HUES6 (cell line): Measurements from ENCODE around the gene MEGF11.

ENCODE experiments used
- H3K27ac ChIP-seq: 2 replicates; pipeline ENCODE4 v1.7.0; 2013; ENCODE audit warnings: low read depth, mild to moderate bottlenecking, low read length, inconsistent platforms
- H3K27me3 ChIP-seq: 2 replicates; pipeline ENCODE4 v1.6.1; 2013; ENCODE audit warnings: low read length; ENCODE audit not compliant: control insufficient read depth, insufficient read depth
- H3K36me3 ChIP-seq: 2 replicates; pipeline ENCODE4 v1.6.1; 2013; ENCODE audit warnings: low read length; ENCODE audit not compliant: control insufficient read depth, insufficient read depth
- H3K4me1 ChIP-seq: 2 replicates; pipeline ENCODE4 v1.6.1; 2013; ENCODE audit warnings: low read length; ENCODE audit not compliant: control insufficient read depth, insufficient read depth
- H3K4me3 ChIP-seq: 2 replicates; pipeline ENCODE4 v1.5.1; 2013; ENCODE audit warnings: low read depth, low read length
- H3K9ac ChIP-seq: one replicate; pipeline ENCODE4 v1.6.1; 2013; ENCODE audit warnings: mild to moderate bottlenecking, low read length
- H3K9me3 ChIP-seq: 2 replicates; pipeline ENCODE4 v1.6.1; 2013; ENCODE audit warnings: low read depth, low read length; ENCODE audit not compliant: control insufficient read depth, insufficient read depth

Gene MEGF11

GRCh38 chr15:65949011-65949410, 304.5 kb downstream of the MEGF11 start:
- Histone ChIP-seq H3K27ac (no peak overlapping the region), H3K9ac (no peak overlapping the region), H3K4me1 (peaks cover 12% of the 10 kb centered on the region), H3K9me3 (no peaks in the 10 kb centered on the region), H3K4me3 (no peak overlapping the region), H3K36me3 (no peaks in the 10 kb centered on the region), H3K27me3 (no peaks in the 10 kb centered on the region)

DNA sequence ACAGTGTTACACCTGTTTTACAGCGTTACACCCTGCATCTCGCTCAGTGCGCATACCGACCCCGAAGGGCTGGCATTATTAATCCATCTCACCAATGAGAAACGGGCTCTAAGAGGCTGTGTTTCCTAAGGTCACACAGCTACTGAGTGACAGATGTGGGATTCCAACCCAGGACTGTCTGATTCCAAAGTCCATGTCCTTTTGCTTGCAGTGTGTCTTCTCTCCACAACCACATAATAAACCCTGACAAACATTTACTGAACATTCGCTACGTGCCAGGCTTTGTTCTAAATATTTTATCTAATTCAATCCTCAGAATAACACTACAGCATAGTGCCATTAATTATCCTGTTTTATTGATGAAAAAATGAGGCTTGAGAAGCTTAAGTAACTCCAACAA, 305.2 kb downstream of the MEGF11 start:
- H3K36me3 ChIP-seq: no peaks in the 10 kb centered on the region
- peaks cover 6% of the 10 kb centered on the region for H3K4me1 ChIP-seq
- H3K9ac ChIP-seq: no peak overlapping the region
- no peaks in the 10 kb centered on the region for H3K27me3 ChIP-seq
- no peak overlapping the region for H3K27ac ChIP-seq
- H3K9me3 ChIP-seq: no peaks in the 10 kb centered on the region
- no peak overlapping the region for H3K4me3 ChIP-seq

DNA sequence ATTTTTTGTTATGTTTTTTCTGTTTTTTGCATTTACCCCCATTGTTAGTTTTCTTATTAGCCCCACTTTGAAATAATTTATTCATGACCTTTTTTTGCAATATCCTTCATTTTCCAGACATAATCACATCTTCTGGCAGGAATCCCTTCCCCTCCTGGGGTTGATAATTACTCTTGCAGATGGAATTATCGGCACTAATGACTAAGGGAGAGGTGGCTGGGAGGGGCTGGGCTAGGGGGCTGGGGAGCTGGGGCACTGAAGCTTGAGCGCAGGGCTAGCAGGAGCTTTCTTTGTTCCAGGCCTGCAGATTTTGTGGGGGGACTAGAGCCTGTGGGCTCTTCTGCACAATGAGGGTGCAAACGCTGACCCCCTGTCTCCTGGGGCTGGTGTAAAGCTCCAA, 306.5 kb downstream of the MEGF11 start:
- no peak overlapping the region for H3K27ac ChIP-seq
- no peaks in the 10 kb centered on the region for H3K27me3 ChIP-seq
- H3K36me3 ChIP-seq: no peaks in the 10 kb centered on the region
- no peak overlapping the region for H3K4me3 ChIP-seq
- no peaks in the 10 kb centered on the region for H3K9me3 ChIP-seq
- H3K9ac ChIP-seq: no peak overlapping the region
- H3K4me1 ChIP-seq: no peaks in the 10 kb centered on the region

DNA sequence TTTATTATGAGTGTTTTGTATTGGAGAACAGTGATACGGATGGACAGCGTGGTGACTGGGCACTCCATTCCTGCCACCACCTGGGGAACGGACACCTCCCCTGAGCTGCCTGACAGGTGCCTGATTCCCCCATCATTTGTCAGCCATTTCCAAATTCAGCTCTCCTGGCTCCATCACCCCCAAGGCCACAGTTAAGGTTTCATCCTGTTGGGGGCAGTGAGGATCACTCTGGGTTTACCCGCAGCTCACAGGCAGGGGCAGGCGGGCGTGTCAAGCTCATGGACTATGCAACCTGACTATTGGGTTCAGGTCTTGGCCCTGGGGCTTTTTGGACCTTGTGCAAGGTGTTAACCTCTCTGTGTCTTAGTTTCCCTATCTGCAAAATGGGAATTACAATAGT, 307.9 kb downstream of the MEGF11 start:
- Histone ChIP-seq H3K4me3 (no peak overlapping the region), H3K4me1 (no peaks in the 10 kb centered on the region), H3K9ac (no peak overlapping the region), H3K36me3 (no peaks in the 10 kb centered on the region), H3K9me3 (no peaks in the 10 kb centered on the region), H3K27ac (no peak overlapping the region), H3K27me3 (no peaks in the 10 kb centered on the region)

GRCh38 chr15:65944404-65944803, 309.1 kb downstream of the MEGF11 start:
- Histone ChIP-seq H3K4me3 (no peak overlapping the region), H3K9me3 (no peaks in the 10 kb centered on the region), H3K36me3 (no peaks in the 10 kb centered on the region), H3K27ac (no peak overlapping the region), H3K27me3 (no peaks in the 10 kb centered on the region), H3K9ac (no peak overlapping the region), H3K4me1 (no peaks in the 10 kb centered on the region)

GRCh38 chr15:65942436-65942835, 311.1 kb downstream of the MEGF11 start:
- no peaks in the 10 kb centered on the region for H3K9me3 ChIP-seq
- no peak overlapping the region for H3K4me3 ChIP-seq
- H3K9ac ChIP-seq: no peak overlapping the region
- no peak overlapping the region for H3K27ac ChIP-seq
- no peaks in the 10 kb centered on the region for H3K36me3 ChIP-seq
- H3K4me1 ChIP-seq: no peaks in the 10 kb centered on the region
- H3K27me3 ChIP-seq: no peaks in the 10 kb centered on the region

GRCh38 chr15:65940618-65940909, 313.0 kb downstream of the MEGF11 start:
- Histone ChIP-seq H3K27me3 (no peaks in the 10 kb centered on the region), H3K4me1 (no peaks in the 10 kb centered on the region), H3K27ac (no peak overlapping the region), H3K4me3 (no peak overlapping the region), H3K9me3 (no peaks in the 10 kb centered on the region), H3K9ac (no peak overlapping the region), H3K36me3 (no peaks in the 10 kb centered on the region)

- Histone ChIP-seq H3K4me3 (no peak overlapping the region), H3K4me1 (no peaks in the 10 kb centered on the region), H3K27ac (no peak overlapping the region), H3K9me3 (no peaks in the 10 kb centered on the region), H3K27me3 (no peaks in the 10 kb centered on the region), H3K36me3 (no peaks in the 10 kb centered on the region), H3K9ac (no peak overlapping the region)
Observed at GRCh38 chr15:65939901-65940617, 313.5 kb downstream of the MEGF11 start.

GRCh38 chr15:65938604-65939003, 314.9 kb downstream of the MEGF11 start:
- H3K27me3 ChIP-seq: no peaks in the 10 kb centered on the region
- H3K9me3 ChIP-seq: no peaks in the 10 kb centered on the region
- no peaks in the 10 kb centered on the region for H3K4me1 ChIP-seq
- no peak overlapping the region for H3K9ac ChIP-seq
- no peaks in the 10 kb centered on the region for H3K36me3 ChIP-seq
- H3K4me3 ChIP-seq: no peak overlapping the region
- no peak overlapping the region for H3K27ac ChIP-seq

DNA sequence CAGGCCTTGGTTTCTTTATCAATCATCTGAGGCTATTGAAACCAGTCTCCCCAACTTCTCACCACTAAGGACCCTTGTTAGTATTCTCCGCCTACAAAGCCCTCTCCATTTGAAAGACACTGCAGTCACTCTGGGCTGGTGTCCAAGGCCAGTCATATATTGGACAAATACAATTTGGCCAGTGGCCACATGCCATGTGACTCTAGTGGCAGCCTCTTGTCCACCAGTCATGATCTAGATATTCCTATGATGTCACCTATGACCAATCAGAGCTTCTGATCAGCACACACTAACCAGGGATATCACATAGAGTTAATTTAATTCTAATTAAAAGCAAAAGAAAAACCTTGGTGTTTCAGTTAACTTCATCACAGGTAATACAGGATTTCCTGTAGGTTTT, 316.1 kb downstream of the MEGF11 start:
- H3K4me3 ChIP-seq: no peak overlapping the region

GRCh38 chr15:65937054-65937453, 316.5 kb downstream of the MEGF11 start:
- Histone ChIP-seq H3K9me3 (no peaks in the 10 kb centered on the region), H3K36me3 (no peaks in the 10 kb centered on the region), H3K27ac (no peak overlapping the region), H3K27me3 (no peaks in the 10 kb centered on the region), H3K4me3 (no peak overlapping the region), H3K4me1 (no peaks in the 10 kb centered on the region), H3K9ac (no peak overlapping the region)

More for the DNA sequence above, 316.1 kb downstream of the MEGF11 start:
- no peak overlapping the region for H3K27ac ChIP-seq
- H3K4me1 ChIP-seq: no peaks in the 10 kb centered on the region
- H3K9ac ChIP-seq: no peak overlapping the region
- no peaks in the 10 kb centered on the region for H3K9me3 ChIP-seq
- no peaks in the 10 kb centered on the region for H3K27me3 ChIP-seq
- H3K36me3 ChIP-seq: no peaks in the 10 kb centered on the region

DNA sequence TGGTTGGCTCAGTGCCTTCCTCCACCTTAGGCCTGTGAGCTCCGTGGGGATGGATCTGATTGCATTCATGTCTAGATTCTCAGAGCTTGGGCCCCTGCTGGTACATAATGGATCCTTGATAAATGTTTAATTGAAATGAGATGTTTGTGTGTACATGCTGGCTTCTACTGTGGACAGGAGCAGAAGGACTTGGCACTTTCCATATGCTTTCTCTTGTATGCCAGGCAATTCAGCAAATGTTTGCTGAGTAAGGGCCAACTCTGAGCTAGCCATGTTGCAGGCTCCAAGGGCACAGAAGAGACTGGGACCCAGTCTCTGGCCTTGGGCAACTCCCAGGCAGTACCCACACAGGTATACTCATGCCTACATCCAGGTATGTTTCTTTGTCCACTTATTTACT, 317.3 kb downstream of the MEGF11 start:
- H3K27ac ChIP-seq: no peak overlapping the region
- H3K4me3 ChIP-seq: no peak overlapping the region
- H3K9me3 ChIP-seq: no peaks in the 10 kb centered on the region
- H3K36me3 ChIP-seq: no peaks in the 10 kb centered on the region
- H3K27me3 ChIP-seq: no peaks in the 10 kb centered on the region
- H3K9ac ChIP-seq: no peak overlapping the region
- H3K4me1 ChIP-seq: no peaks in the 10 kb centered on the region
